IPS-20b (cell line): Measurements from ENCODE around the gene ZFYVE16.
"Not testable (repeated sequence)": the region's sequence is repeated elsewhere in the genome, so short reads cannot be mapped to it uniquely, and the experiment has no call there.

Experiments used
- H3K27ac ChIP-seq: one replicate; pipeline ENCODE4 v1.5.1; 2013; ENCODE audit warnings: low read length
- H3K27me3 ChIP-seq: 2 replicates; pipeline ENCODE4 v1.6.1; 2013; ENCODE audit warnings: mild to moderate bottlenecking, low read length, inconsistent platforms; ENCODE audit not compliant: insufficient read depth
- H3K36me3 ChIP-seq: 2 replicates; pipeline ENCODE4 v1.6.1; 2013; ENCODE audit warnings: low read depth, mild to moderate bottlenecking, inconsistent platforms, low read length, moderate library complexity; ENCODE audit not compliant: insufficient read depth
- H3K4me1 ChIP-seq: 2 replicates; pipeline ENCODE4 v1.6.1; 2013; ENCODE audit warnings: mild to moderate bottlenecking, control low read depth, inconsistent platforms, low read length, moderate library complexity; ENCODE audit not compliant: insufficient read depth
- H3K4me3 ChIP-seq: 2 replicates; pipeline ENCODE4 v1.5.1; 2013; ENCODE audit warnings: mild to moderate bottlenecking, low read length, inconsistent platforms
- H3K9ac ChIP-seq: 2 replicates; pipeline ENCODE4 v1.6.1; 2013; ENCODE audit warnings: low read depth, mild to moderate bottlenecking, inconsistent platforms, low read length, moderate library complexity
- H3K9me3 ChIP-seq: 2 replicates; pipeline ENCODE4 v1.6.1; 2013; ENCODE audit warnings: mild to moderate bottlenecking, low read depth, low read length, inconsistent platforms; ENCODE audit not compliant: insufficient read depth

ZFYVE16 gene

GRCh38 chr5:80389580-80389979 lies 18.3 kb upstream of the ZFYVE16 start:
- Histone ChIP-seq H3K36me3 (no peaks in the 10 kb centered on the region), H3K27ac (no peak overlapping the region), H3K9me3 (no peaks in the 10 kb centered on the region), H3K4me3 (no peak overlapping the region), H3K27me3 (no peaks in the 10 kb centered on the region), H3K9ac (no peak overlapping the region), H3K4me1 (no peaks in the 10 kb centered on the region)

GRCh38 chr5:80390413-80390812 lies 17.5 kb upstream of the ZFYVE16 start:
- not testable (repeated sequence) for H3K36me3 ChIP-seq, H3K9me3 ChIP-seq, H3K27me3 ChIP-seq, H3K4me1 ChIP-seq, H3K4me3 ChIP-seq, H3K27ac ChIP-seq, H3K9ac ChIP-seq

- H3K27me3 ChIP-seq, H3K9ac ChIP-seq, H3K27ac ChIP-seq, H3K4me3 ChIP-seq, H3K9me3 ChIP-seq, H3K4me1 ChIP-seq, H3K36me3 ChIP-seq: not testable (repeated sequence)
These were observed 16.6 kb upstream of the ZFYVE16 start for GRCh38 chr5:80391267-80391666.

- Histone ChIP-seq H3K4me3 (no peak overlapping the region), H3K27me3 (no peaks in the 10 kb centered on the region), H3K9ac (no peak overlapping the region)
These were observed 8.2 kb upstream of the ZFYVE16 start for GRCh38 chr5:80399526-80400239.

GRCh38 chr5:80400368-80400767 lies 7.5 kb upstream of the ZFYVE16 start:
- not testable (repeated sequence) for H3K27ac ChIP-seq, H3K36me3 ChIP-seq, H3K9ac ChIP-seq, H3K9me3 ChIP-seq, H3K4me3 ChIP-seq, H3K27me3 ChIP-seq, H3K4me1 ChIP-seq

More at GRCh38 chr5:80399526-80400239, 8.2 kb upstream of the ZFYVE16 start:
- no peaks in the 10 kb centered on the region; the same call in 1 of the 2 replicates for H3K9me3 ChIP-seq
- no peak overlapping the region for H3K27ac ChIP-seq
- no peaks in the 10 kb centered on the region for H3K4me1 ChIP-seq
- no peaks in the 10 kb centered on the region for H3K36me3 ChIP-seq

- no peak overlapping the region for H3K27ac ChIP-seq
- no peak overlapping the region for H3K9ac ChIP-seq
- no peaks in the 10 kb centered on the region for H3K36me3 ChIP-seq
- H3K9me3 ChIP-seq, result no peaks in the 10 kb centered on the region
- peaks cover under 1% of the 10 kb centered on the region; the same call in 1 of the 2 replicates for H3K4me1 ChIP-seq
- no peaks in the 10 kb centered on the region for H3K27me3 ChIP-seq
- H3K4me3 ChIP-seq, result no peak overlapping the region
These were observed 4.1 kb upstream of the ZFYVE16 start for GRCh38 chr5:80403782-80404181.

GRCh38 chr5:80406980-80407734 lies 707 bp upstream of the ZFYVE16 start:
- Histone ChIP-seq H3K4me3 (peak overlapping the region; percentile 94), H3K9me3 (no peaks in the 10 kb centered on the region), H3K4me1 (peaks cover 5% of the 10 kb centered on the region; the same call in 1 of the 2 replicates), H3K36me3 (no peaks in the 10 kb centered on the region; the same call in 1 of the 2 replicates), H3K9ac (peak overlapping the region; percentile 84; the same call in 1 of the 2 replicates), H3K27ac (peak overlapping the region; percentile 79), H3K27me3 (no peaks in the 10 kb centered on the region)

GRCh38 chr5:80408484-80409366 lies 861 bp downstream of the ZFYVE16 start:
- peak overlapping the region; percentile 84 for H3K9ac ChIP-seq

GRCh38 chr5:80409367-80409966 lies 1.6 kb downstream of the ZFYVE16 start:
- Histone ChIP-seq H3K9ac (peak overlapping the region; percentile 84; the same call in 1 of the 2 replicates), H3K9me3 (no peaks in the 10 kb centered on the region), H3K4me1 (peaks cover 5% of the 10 kb centered on the region; the same call in 1 of the 2 replicates), H3K4me3 (peak overlapping the region; percentile 94), H3K27me3 (no peaks in the 10 kb centered on the region), H3K36me3 (no peaks in the 10 kb centered on the region; the same call in 1 of the 2 replicates), H3K27ac (no peak overlapping the region)

More at GRCh38 chr5:80408484-80409366, 861 bp downstream of the ZFYVE16 start:
- Histone ChIP-seq H3K27me3 (no peaks in the 10 kb centered on the region), H3K4me1 (peaks cover 5% of the 10 kb centered on the region; the same call in 1 of the 2 replicates), H3K9me3 (no peaks in the 10 kb centered on the region), H3K27ac (peak overlapping the region; percentile 90), H3K36me3 (no peaks in the 10 kb centered on the region; the same call in 1 of the 2 replicates), H3K4me3 (peak overlapping the region; percentile 94)

- Histone ChIP-seq H3K4me1 (peaks cover 5% of the 10 kb centered on the region; the same call in 1 of the 2 replicates), H3K9ac (no peak overlapping the region), H3K27ac (no peak overlapping the region), H3K9me3 (no peaks in the 10 kb centered on the region), H3K36me3 (no peaks in the 10 kb centered on the region; the same call in 1 of the 2 replicates), H3K4me3 (no peak overlapping the region), H3K27me3 (no peaks in the 10 kb centered on the region)
These were observed 3.8 kb downstream of the ZFYVE16 start for GRCh38 chr5:80411589-80412219.
